SK-MEL-5 (cell line): ENCODE data around the gene GSE1. TPM values are rescaled to one million over a fixed set of nuclear protein-coding genes. Genes with fewer than 3 reads are reported as not detected.

Experiments
- DNase-seq: peaks from one replicate; pipeline ENCODE4 v3.0.0-alpha.2; 2016; ENCODE audit warnings: low read depth, low spot score
- in situ Hi-C: cut with HindIII; loops from 2 replicates; pipeline ENCODE4 v1.10.0; 2016; ENCODE audit warnings: low sequenced_read_pairs, high pct_unique_total_duplicates, low pct_unique_long_range_greater_than_20kb
- total RNA-seq: library from RNA; depleted of rRNA; stranded (reverse); fragments of >200 nt; shearing (Covaris generic); gene quantifications from 2 replicates; pipeline ENCODE4 v1.2.3, GENCODE V29; 2014

Gene GSE1
- total RNA-seq, 1 experiment from 2014 or later = 5.8 TPM

DNA sequence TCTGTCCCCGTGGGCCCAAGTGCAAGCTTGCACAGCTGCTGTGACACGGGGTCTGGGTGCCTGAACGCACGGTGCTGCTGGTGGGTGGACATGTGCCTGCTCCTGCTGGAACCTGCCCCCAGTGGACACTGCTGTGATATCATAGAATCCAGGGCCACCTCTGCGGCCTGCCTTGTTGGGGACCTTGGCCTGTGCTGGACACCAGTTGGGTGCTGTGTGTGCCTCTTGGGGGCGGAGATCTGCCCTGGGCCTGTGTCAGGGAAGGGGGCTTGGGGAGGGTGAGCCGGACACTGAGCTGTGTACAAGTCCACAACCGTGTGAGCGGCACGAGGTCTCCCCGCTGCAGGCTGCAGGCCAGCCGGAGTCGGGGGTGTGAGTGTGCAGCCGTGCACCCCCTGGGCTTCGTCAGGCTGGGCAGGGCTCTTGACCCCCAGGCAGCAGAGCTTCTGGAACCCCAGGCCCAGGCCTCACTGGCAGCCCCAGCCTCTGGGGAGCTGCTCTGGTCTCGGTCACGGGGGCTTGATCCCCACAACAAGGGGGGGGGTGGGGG is 33.3 kb downstream of the GSE1 start:
- in situ Hi-C loops = no loop called here

DNA sequence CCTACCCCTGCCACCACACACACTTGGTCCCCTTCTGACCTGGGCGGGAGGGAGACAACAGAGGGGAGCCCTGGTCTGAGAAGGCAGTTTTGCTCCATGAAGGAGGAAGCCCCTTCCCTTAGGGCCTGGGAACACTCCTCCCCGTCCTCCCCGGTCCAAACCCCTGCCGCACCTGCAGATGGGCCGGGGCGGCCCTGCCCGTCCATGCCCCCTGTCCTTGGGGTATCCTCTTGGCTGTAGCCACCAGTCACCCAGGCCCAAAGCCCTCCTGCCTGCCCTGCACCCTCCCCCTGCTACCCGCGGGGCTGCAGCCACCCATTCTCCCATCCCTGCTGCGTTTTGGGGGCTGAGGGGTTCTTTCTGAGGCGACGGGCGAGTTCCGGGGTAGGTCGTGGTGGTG is 33.9 kb downstream of the GSE1 start:
- DNase-seq = no peak
- in situ Hi-C loops = no loop called here

More for the DNA sequence above, 33.3 kb downstream of the GSE1 start:
- DNase-seq = no peak

DNA sequence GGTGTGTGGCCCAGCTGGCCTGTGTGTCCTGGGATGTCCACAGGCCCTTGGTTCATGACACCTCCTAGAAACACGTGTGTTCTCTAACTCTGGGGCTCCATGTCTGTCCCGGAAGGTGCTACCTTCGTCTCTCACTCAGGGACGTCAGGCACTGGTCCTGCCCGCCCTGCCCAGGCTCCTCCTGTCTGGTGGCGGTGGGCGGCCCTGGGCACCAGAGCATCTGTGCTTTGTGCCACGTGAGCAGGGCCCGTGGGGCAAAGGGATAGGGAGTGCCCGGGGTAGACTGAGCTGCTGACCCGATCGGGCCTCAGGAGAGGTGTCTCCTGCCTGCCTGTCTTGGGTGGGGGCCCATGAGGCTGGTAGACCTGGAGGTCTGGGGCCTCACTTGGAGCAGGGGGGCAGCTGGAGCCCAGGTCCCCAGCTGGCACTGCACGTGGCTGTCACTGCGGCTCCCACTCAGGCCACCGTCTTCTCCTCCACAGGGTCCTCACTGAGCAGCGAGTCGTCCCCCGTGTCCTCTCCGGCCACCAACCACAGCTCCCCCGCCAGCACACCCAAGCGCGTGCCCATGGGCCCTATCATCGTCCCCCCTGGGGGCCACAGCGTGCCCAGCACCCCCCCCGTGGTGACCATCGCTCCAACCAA is 35.1 kb downstream of the GSE1 start:
- in situ Hi-C loops = no loop called here

DNA sequence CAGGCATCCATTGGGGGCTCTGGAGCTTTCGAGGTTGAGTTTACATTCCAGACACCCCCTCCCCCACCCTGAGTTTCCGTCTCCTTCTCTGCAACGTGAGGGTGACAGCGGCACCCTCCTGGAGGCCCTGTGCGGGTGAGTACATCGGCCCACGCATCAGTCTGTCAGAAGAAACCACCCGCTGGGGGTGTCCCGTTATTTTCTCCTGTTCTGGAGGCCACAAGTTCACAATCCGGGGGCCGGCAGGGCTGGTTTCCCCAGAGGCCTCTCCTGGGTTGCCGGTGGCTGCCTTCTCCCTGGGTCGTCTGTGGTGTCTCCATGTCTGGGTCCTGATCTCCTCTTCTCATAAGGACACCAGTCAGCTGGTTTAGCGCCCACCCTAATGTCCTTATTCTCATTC is 35.7 kb downstream of the GSE1 start:
- in situ Hi-C loops = no loop called here
- DNase-seq = no peak

More for the DNA sequence above, 35.1 kb downstream of the GSE1 start:
- no peak for DNase-seq

DNA sequence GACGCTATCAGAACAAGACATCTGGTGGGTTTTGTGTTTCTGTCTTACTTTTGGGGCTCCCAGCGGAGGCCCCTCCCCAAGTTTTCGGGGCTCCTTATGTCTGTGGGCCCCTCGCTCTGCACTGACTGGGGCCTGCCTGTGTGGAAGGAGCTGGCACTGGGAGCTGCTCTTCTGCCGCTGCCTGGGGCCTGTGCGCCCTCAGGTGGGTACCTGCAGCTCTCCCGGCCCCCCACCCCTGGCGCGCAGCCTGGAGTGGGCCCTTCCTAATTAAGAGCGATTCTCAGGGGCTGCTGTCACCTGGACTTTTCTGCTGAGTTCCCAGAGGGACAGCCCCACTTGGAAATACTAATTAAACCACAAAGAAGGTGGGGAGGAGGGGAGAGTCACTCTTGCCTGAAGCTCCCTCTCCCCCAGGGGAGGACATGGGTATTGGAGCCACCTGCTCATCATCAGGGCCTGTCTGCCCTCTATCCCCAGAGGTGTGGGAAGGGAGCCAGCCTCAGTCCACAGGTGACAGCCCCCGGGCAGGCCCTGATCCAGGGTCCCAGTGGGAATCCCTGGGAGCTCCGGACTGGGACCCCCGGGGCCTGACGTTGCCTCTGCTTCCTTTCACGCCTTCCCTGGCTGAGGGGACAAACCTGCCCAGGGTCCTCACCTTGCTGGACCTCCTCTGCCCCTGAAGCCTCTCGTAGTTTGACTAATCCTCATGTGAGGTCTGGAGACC is 36.5 kb downstream of the GSE1 start:
- DNase-seq = no peak
- in situ Hi-C loops = no loop called here

DNA sequence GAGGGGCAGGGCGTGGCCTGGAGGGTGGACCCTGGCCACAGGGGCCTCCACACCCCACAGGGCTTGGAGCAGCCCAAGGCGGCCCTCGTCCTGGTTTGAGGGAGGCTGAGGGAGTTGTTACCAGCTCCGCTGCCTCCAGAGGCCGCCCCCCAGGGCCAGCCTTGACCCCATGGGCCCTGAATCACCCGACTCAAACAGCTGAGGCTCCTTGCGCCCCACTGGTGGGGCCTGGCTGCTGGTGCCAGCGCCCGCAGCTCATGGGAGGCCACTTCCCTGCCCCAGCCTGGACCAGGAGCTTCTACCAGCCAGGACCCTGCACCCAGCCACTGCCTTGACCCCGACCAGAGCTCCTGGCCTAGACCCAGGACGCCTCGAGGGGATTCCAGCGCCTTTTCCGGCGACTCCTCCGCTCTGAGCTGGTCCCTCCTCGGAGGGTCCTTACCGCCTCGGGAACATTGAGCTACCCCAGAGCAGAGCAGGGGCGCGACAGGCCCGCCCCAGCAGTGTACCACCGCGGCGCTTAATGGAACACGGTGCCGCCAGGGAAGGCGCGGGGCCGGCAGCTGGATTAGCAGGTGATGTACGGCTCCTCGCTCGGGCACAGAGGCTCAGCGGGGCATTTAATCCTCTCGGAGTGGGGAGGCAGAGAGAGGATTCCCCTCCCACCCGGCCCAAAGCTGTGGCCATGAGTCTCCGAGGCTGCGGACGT is 37.2 kb downstream of the GSE1 start:
- in situ Hi-C loops = no loop called here

DNA sequence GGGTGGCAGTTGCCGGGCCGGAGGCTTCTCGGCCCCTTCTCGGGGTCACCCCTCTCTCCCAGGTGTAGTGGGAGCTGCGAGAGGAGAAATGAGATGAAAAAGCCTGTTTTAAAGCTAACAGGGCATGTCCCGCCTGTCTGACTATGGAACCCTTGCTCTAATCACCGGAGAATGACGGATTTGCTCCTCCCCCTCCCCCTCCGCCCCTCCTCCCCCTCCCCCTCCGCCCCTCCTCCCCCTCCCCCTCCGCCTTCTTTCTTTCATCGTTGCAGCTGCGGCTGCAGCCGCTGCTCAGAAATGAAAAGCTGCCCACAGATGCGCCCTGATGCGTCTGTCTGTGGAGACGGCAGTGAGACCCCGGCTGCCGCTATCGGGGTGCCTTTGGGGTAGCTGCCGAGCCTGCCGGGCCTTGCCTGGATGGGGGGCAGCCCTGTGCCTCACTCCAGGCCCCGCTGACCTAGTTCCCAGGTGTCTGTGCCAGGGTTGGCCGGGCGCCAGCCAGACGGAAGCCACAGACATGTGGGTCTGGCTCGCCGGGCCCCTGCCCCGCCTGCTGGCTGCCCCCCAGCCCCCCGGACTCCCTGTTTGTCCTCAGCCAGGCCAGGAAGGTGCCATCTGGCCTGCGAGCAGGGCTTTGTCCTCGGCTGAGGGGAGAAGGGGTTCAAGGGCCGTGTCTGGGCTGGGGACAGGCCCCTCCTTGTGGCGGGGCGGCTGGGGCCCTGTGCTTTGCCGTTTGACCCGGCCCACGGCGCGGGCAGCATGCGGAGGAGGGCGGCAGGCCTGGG is 37.9 kb downstream of the GSE1 start:
- in situ Hi-C loops = no loop called here
- DNase-seq = no peak

More for the DNA sequence above, 37.2 kb downstream of the GSE1 start:
- DNase-seq = no peak

DNA sequence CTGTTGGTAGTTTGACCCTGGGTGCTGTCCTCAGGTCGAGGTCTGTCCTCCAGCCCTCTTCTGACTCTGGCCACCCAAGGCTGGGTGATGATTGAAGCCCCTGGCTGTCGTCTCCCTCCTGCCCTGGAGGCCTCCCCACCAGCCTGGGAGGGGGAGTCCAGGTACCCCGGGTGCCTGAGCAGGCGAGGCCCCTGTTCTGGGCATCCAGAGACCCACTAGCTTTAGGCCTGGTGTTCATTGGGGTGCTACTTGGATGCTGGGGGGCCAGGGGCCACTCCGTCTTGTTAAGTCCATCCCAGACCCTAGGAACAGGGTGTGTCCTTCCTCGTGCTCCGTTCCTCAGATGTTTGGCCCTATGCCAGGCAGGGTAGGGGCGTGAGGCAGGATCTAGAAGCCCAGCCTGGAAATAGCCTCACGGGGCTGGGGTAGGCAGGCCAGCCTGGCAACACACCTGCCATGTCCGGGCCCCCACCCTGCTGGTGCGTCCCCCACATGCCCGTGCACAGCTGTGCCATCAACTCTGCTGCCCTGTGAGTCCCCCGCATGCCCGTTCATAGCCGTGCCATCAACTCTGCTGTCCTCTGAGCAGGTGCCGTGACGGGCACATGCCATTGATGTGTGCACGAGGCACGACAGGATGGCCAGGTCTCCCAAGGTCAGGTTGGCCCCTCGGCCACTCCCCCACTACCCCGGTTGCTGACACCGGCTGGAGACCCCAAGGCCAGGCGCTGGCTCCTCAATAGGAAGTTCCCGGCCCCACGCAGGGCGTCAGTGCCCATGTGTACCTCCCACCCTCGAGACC is 38.7 kb downstream of the GSE1 start:
- DNase-seq = no peak
- in situ Hi-C loops = no loop called here

DNA sequence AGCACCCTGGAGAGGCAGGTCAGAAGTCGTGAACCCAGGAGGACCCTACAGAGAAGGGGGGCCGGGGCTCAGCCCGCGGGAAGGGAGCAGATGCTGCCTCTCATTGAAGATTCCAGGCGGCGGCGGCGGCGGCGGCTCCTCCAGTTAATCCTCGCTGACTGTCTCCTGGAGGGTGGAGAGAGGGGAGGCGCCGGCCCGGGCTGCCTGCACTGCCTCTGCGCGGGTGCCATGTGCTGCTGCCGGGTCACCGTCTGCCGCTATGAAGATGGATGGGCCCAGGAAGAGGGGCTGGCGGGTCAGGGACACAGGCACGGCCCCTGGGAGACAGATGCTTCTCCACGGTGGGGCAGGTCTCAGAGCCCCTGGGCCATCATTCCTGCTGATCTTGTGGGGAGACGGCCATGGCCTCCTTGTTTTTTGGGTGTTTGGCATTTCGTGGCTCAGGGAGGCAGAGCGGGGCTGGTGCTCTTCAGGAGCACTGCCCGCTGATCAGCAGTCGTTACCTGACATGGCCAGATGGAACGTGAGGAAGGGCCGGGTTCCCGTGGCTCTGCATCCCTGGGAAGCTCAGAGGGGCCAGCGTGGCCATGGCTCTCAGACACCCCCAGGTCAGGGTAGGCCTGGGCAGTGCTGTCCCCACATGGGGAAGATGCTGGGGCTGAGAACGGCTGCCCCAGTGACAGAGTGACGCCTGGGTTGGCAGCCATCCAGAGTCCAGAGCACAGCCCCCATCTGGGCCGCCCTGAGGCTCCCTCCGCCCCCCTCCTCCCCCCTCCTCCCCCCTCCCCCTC is 39.5 kb downstream of the GSE1 start:
- no peak for DNase-seq
- in situ Hi-C loops = no loop called here

DNA sequence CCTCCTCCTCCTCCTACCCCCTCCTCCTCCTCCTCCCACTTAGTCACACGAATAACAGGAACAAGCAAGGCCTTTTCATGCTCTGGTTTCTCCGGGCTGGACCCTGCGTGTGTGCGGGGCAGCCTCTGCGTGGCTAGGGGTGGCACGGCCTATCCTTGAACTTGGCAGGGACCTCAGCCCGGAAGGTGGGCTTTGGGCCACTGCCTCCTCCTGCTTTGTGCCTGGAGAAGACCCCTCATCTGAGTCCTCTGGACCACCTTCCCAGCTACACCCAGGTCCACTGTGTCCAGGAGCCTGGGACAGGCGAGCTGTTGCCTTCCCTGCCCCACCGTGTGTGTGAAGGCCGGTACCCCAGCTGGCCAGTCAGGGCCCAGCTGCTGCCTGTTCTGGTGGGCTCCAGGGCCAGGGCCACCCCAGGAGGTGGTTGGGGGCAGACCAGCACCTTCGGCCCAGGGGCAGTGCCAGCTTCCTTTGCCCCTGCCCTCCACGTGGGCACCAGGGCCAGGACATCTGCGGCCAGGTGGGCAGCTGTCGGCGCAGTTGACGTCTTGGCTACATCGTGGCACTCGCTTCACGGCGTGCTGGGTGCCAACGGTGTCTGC is 40.3 kb downstream of the GSE1 start:
- DNase-seq = no peak
- in situ Hi-C loops = no loop called here

DNA sequence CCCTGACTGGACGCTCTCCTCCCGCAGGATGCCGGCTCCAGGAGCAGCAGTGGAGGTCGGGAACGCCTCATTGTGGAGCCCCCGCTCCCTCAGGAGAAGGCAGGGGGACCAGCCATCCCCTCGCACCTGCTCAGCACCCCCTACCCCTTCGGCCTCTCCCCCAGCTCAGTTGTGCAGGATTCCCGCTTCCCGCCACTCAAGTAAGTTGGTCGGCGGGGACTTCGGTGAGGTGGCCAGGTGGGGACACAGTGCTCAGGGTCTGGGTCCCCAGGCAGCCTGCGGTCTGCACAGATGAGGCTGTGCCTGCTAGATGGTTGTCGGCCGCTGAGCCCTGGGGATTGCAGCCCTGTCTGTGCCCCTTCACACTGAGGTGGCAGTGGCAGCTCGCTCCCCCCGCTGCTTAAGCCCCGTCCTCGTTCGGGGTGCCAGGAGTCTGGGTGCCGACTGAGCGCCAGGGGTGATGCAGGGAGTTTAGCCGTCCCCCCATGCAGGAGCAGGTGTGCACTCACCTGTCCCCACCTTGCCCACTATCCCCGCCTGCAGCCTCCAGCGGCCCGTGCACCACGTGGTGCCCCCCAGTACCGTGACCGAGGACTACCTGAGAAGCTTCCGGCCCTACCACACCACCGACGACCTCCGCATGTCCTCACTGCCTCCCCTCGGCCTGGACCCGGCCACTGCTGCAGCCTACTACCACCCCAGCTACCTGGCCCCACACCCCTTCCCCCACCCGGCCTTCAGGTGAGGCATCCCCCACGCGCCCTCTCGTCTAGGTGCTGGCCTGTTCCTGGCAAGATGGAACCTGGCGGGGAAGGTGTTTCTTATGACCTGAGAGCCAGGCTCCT is 41.4 kb downstream of the GSE1 start:
- DNase-seq = no peak
- in situ Hi-C loops = no loop called here

DNA sequence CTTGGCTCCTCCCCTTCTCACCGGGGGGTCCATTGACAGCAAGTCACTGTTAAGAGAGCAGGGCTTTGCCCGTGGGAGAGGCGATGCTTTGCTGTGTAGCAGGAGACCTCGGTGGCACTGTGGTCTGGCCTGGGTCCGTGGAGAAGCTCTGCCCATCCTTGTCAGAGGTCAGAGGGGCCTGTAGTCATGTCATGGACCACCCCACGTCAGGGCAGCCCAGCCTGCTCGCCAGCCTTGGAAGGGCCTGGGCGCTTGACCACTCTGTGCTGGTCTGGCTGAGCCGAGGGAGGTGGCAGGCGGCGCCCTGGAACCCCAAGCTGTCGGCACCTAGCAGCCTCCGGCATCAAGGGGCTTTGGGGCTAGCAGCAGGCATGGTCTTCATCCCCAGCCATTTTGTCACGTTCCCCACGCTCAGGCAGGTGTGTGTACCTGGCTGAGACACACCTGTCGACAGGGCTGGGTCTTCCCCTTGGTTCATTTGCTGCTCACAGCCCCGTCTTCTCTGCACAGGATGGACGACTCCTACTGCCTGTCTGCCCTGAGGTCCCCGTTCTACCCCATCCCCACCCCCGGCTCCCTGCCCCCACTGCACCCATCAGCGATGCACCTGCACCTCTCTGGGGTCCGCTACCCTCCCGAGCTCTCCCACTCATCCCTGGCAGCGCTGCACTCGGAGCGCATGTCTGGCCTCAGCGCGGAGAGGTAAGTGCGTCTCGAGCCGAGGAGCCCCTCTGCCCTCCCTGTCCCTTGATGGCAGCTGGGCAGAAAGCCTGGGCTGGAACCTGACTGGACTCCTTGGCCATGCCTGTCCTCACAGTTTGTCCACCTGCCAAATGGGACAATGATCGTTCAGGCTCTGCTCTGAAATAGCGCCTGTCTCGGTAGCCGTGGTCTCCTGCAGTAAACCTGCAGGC is 42.4 kb downstream of the GSE1 start:
- in situ Hi-C loops = no loop called here
- DNase-seq = no peak

DNA sequence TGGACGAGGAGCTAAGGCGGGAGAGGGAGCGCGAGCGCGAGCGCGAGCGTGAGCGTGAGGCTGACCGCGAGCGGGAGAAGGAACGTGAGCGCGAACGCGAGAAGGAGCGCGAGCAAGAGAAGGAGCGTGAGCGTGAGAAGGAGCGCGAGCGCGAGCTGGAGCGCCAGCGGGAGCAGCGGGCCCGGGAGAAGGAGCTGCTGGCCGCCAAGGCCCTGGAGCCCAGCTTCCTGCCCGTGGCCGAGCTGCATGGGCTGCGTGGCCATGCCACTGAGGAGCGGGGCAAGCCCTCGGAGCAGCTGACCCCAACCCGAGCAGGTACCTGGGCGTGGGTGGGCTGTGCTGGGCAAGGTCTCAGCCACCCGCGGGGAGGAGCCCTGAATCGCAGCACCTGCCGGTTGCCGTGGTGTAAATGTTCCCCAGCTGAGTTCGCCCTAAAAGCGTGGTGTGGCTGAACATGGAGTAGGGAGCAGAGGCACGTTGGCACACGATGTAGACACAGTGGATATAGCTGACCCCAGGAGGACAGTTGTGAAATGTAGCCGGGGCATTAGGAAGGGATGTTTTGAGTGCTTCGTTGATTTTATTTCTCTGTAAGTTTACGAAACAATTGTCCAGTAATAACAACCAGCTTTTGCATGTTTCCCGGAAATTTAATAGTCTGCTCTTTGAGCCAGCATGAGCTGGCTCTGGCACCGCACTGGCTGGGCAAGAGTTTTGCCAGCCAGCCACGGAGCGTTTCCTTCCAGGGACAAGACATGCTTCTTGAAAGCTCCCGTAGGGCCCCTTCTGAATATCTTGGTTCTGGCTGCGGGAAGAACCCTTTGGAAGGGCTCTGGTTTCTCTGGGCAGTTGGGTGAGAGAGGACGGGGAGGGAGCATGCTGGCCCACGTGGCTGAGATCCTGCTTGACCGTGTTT is 43.5 kb downstream of the GSE1 start:
- in situ Hi-C loops = no loop called here

More for the DNA sequence above, 43.5 kb downstream of the GSE1 start:
- no peak for DNase-seq
